ENCODE data around the gene PABPC1L2A.
"Not testable (repeated sequence)": the region's sequence is repeated elsewhere in the genome, so short reads cannot be mapped to it uniquely, and the experiment has no call there.

The PABPC1L2A gene

DNA sequence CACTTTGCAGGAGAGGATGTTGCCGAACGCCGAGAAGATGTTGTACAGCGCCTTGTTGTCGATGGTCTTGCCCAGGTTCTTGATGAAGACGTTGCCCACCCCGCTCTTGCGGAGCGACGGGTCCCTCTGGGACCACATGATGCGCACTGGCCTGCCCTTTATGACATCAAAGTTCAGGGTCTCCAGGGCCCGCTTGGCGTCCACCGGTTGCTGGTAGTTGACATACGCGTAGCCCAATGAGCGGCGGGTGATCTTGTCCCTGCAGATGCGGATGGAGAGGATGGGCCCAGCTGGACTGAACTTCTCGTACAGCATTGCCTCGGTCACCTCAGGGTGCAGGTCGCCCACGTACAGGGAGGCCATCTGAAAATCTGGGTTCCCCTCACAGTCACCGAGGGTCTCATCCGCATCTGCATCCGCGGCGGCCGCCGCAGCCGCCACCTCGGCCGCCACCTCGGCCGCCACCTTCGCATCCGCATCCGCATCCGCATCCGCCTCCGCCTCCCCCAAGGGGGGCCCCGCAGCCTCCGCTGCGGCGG is at the start of gene PABPC1L2A:
PABPC1L2A (minus strand) TSS at position 489 of the 539 bp plus-strand sequence; CDS start at position 363, 126 bp downstream.
- not testable (repeated sequence) for DNase-seq (ENCODE audit: low spot score)

DNA sequence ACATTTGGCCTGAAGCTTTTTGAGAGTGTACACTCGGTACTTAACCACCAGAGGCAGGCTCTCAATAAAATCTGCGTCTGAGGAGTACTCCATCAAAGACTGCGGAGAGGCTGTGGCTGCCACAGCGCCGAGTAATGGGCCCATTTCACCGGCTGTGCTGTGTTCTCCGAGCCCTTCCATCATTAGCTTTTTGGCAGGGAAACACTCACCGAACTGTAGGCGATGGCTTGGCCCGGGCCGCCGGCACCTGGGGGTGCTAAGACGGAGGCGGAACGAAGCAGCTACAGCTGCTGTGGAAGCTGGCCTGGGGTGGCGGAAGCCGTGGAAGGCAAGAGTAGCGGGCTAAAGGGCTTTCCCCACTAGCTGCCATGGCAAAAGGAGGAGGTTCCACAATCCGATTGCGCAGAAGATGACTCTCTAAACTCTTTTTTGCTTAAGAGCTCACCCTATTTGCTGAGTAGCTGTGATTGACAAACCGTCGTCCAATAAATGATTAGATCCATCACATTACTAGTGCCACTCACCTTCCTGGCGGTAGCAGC is 48.5 kb upstream of the PABPC1L2A start:
- DNase-seq (ENCODE audit: low spot score) = peak; percentile 66

DNA sequence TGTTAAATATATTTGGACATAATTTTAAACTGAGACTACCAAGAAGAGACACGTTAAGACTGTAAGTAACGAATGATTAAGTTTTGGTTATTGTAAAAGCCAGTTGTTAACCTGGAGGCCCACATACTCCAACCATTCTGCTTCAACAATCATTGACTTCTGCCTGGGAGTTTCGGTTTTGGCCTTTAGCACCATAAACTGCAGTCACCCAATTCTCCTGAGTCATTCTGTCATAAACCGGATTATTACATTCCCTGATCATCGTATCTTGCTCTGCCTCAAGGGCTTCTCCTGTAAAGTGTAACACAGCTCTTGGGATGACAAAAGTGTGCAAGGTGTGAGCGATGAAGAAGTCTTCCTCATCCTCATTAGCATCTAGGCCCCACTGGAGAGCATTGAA is 46.9 kb upstream of the PABPC1L2A start:
- no peak for DNase-seq (ENCODE audit: low spot score)

DNA sequence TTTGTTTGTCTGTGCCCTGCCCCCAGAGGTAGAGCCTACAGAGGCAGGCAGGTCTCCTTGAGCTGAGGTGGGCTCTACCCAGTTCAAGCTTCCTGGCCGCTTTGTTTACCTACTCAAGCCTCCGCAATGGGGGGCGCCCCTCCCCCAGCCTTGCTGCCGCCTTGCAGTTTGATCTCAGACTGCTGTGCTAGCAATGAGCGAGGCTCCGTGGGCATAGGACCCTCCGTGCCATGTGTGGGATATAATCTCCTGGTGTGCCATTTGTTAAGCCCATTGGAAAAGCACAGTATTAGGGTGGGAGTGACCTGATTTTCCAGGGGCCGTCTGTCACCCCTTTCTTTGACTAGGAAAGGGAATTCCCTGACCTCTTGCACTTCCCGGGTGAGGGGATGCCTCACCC is 20.2 kb upstream of the PABPC1L2A start:
- not testable (repeated sequence) for DNase-seq (ENCODE audit: low spot score)

DNA sequence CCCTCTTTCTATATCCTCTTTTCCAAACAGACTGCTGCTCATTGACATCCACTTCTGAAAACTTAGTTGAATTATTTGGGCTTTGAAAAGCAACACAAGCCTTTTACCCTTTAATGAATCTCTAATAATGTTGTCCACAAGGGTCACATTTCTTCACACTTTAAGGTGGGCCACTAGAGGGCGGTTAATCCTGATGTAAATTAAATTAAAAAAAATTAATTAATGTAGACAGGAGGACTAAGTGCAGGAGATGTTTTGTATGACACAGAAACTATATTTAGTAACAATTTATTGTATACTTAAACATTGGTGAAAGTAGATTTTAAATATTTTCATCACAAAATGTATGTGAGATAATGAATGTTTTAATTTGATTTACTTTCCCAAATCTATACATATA is 7.5 kb upstream of the PABPC1L2A start:
- not testable (repeated sequence) for DNase-seq (ENCODE audit: low spot score)

DNA sequence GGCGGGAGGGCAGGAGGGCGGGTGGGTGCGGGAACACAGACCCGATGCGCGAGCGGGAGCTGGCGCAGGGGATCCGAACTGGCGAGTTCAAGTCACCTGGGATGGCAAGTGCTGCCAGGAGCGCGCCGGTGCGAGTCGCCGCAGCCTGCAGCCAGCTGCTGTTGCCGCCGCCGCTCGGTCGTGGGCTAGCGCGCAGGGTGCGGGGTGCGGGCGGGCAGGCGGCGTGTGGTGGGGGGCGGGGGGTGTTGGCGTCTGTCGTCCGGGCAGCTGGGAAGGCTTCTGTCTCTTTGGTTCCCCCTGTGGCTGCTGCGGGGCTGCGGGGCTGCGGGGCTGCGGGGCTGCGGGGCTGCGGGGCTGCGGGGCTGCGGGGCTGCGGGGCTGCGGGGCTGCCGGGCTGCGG is 572 bp upstream of the PABPC1L2A start:
- not testable (repeated sequence) for DNase-seq (ENCODE audit: low spot score)

DNA sequence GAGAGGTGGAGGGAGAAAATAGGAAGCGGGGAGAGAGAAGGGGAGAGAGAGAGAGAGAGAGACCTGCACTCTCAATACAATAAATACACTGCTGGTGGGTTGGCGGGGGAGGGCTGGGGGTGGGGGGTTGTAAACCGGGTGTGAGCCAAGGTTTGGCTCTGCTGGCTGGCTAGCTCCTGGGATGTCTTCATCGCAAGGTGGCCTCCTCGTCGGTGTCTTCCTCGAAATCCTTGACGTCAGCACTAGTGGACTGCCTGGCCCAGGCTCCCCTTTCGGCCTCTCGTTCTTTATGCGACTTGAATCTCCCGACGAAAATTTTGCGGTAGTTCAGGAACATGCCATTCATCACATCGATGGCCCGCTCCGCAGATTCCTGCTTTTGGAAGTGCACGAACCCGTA is 715 bp downstream of the PABPC1L2A start:
- not testable (repeated sequence) for DNase-seq (ENCODE audit: low spot score)

DNA sequence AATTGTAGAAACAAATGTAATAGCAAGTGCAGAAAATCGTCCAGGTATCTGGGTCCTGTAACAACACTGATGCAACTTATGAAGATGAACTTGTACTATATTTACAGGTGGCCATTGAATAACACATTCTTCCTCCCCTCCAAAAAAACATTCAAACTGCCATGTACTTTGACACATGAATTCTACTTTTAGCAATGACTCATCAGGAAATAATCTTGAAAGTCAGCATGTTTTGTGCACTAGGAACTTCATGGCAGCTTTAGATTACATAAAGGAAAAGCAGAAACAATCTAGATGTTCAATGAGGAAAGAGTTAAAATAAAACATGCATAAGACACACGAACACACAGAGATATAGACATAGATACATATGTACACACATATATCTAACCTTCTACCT is 2.5 kb downstream of the PABPC1L2A start:
- no peak for DNase-seq (ENCODE audit: low spot score)

DNA sequence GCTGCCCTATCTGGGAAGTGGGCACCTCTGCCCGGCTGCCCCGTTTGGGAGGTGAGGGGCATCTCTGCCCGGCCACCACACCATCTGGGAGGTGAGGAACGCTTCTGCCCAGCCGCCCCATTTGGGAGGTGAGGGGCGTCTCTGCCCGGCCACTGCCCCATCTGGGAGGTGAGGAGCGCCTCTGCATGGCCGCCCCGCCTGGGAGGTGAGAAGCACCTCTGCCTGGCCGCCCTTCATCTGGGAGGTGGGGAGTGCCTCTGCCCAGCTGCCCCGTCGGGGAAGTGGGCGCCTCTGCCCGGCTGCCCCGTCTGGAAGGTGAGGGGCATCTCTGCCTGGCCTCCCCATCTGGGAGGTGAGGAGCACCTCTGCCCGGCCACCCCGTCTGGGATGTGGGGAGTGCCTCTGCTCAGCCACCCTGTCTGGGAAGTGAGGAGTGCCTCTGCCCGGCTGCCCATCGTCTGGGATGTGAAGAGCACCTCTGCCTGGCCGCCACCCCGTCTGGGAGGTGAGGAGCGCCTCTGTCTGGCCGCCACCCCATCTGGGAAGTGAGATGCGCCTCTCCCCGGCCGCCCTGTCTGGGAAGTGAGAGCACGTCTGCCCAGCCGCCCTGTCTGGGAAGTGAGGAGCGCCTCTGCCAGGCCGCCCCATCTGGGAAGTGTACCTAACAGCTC is 9.8 kb downstream of the PABPC1L2A start:
- no peak for DNase-seq (ENCODE audit: low spot score)

DNA sequence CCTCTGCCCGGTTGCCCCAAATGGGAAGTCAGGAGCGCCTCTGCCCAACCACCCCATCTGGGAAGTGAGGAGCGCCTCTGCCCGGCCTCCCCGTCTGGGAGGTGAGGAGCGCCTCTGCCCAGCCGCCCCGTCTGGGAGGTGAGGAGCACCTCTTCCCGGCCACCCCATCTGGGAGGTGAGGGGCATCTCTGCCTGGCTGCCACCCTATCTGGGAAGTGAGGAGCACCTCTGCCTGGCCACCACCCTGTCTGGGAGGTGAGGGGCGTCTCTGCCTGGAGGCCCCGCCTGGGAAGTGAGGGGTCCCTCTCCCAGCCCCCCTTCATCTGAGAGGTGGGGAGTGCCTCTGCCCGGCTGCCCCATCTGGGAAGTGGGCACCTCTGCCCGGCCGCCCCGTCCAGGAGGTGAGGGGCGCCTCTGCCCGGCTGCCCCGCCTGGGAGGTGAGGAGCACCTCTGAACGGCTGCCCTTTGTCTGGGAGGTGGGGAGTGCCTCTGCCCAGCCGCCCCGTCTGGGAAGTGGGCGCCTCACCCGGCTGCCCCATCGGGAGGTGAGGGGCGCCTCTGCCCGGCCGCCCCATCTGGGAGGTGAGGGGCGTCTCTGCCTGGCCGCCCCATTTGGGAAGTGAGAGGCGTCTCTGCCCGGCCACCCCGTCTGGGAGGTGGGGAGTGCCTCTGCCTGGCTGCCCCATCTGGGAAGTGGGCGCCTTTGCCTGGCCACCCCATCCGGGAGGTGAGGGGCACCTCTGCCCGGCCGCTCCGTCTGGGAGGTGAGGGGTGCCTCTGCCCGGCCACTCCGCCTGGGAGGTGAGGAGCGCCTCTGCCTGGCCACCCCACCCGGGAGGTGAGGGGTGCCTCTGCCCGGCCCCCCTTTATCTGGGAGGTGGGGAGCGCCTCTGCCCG is 10.6 kb downstream of the PABPC1L2A start:
- DNase-seq (ENCODE audit: low spot score) = no peak

DNA sequence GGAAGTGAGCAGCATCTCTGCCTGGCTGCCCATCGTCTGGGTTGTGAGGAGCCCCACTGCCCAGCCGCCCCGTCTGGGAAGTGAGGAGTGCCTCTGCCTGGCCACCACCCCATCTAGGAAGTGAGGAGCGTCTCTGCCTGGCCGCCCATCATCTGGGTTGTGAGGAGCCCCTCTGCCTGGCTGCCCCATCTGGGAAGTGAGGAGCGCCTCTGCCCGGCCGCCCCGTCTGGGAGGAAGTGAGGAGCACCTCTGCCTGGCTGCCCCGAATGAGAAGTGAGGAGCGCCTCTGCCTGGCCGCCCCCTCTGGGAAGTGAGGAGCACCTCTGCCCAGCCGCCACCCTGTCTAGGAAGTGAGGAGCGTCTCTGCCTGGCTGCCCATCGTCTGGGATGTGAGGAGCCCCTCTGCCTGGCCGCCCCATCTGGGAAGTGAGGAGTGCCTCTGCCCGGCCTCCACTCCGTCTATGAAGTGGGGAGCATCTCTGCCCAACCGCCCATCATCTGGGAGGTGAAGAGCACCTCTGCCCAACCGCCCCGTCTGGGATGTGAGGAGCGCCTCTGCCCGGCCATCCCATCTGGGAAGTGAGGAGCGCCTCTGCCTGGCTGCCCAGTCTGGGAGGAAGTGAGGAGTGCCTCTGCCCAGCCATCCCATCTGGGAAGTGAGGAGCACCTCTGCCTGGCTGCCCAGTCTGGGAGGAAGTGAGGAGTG is 11.4 kb downstream of the PABPC1L2A start:
- not testable (repeated sequence) for DNase-seq (ENCODE audit: low spot score)

DNA sequence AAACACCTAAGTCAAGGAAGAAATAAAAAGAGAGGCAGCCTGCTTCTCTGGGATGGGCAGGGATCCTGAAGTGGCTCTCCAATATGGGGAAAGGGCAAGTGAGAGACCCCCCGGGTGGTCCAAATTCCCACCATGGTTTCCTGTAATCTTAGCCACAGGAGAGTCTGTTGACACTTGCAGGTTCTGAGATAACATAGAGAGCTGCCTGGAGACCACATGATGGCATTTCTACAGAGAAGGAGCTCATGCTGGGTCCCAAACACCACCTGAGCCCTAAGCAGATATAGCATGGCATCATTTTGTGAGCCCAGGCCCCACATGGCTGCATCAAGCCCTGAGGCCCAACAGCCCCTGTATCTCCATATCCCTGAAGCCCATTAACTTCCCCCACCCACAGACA is 50.4 kb downstream of the PABPC1L2A start:
- DNase-seq (ENCODE audit: low spot score) = no peak

Data from pons (tissue), 1 donor.